Measurements from ENCODE around the gene SENP3. TPM values are rescaled to one million over a fixed set of nuclear protein-coding genes. Genes with fewer than 3 reads are reported as not detected.
"Not testable (repeated sequence)": the region's sequence is repeated elsewhere in the genome, so short reads cannot be mapped to it uniquely, and the experiment has no call there.

SENP3 gene
- total RNA-seq, 1 experiment from 2014 or later, result 113 TPM

- in situ Hi-C loops (cut with HindIII; ENCODE audit: low pct_unique_long_range_greater_than_20kb, low sequenced_read_pairs), result no loop called here
- peak; percentile 69 for DNase-seq (ENCODE audit: low read depth, low spot score)
These were observed 25.1 kb downstream of the SENP3 start for GRCh38 chr17:7586673-7587419.

- no peak for DNase-seq (ENCODE audit: low read depth, low spot score)
- in situ Hi-C loops (cut with HindIII; ENCODE audit: low pct_unique_long_range_greater_than_20kb, low sequenced_read_pairs), result no loop called here
These were observed 25.9 kb downstream of the SENP3 start for GRCh38 chr17:7587420-7588151.

- DNase-seq (ENCODE audit: low read depth, low spot score), result no peak
These were observed 27.0 kb downstream of the SENP3 start for GRCh38 chr17:7588553-7589203.

GRCh38 chr17:7589204-7589868 lies 27.6 kb downstream of the SENP3 start:
- peak; percentile 84 for DNase-seq (ENCODE audit: low read depth, low spot score)
- in situ Hi-C loops (cut with HindIII; ENCODE audit: low pct_unique_long_range_greater_than_20kb, low sequenced_read_pairs), result no loop called here

More at GRCh38 chr17:7588553-7589203, 27.0 kb downstream of the SENP3 start:
- in situ Hi-C loops (cut with HindIII; ENCODE audit: low pct_unique_long_range_greater_than_20kb, low sequenced_read_pairs), result no loop called here

GRCh38 chr17:7589891-7590691 lies 28.4 kb downstream of the SENP3 start, which contains the start of gene SOX15:
Gene SOX15 (minus strand): TSS chr17:7590094. CDS start chr17:7589676, 418 bp downstream.
- in situ Hi-C loops (cut with HindIII; ENCODE audit: low pct_unique_long_range_greater_than_20kb, low sequenced_read_pairs), result no loop called here
- DNase-seq (ENCODE audit: low read depth, low spot score), result no peak

GRCh38 chr17:7590743-7591142 lies 29.0 kb downstream of the SENP3 start:
- DNase-seq (ENCODE audit: low read depth, low spot score), result no peak
- in situ Hi-C loops (cut with HindIII; ENCODE audit: low pct_unique_long_range_greater_than_20kb, low sequenced_read_pairs), result no loop called here

- no peak for DNase-seq (ENCODE audit: low read depth, low spot score)
- in situ Hi-C loops (cut with HindIII; ENCODE audit: low pct_unique_long_range_greater_than_20kb, low sequenced_read_pairs), result no loop called here
These were observed 29.9 kb downstream of the SENP3 start for GRCh38 chr17:7591596-7591995.

GRCh38 chr17:7592422-7593021 lies 30.8 kb downstream of the SENP3 start:
- in situ Hi-C loops (cut with HindIII; ENCODE audit: low pct_unique_long_range_greater_than_20kb, low sequenced_read_pairs), result no loop called here
- no peak for DNase-seq (ENCODE audit: low read depth, low spot score)

GRCh38 chr17:7593296-7593695 lies 31.6 kb downstream of the SENP3 start:
- no peak for DNase-seq (ENCODE audit: low read depth, low spot score)
- in situ Hi-C loops (cut with HindIII; ENCODE audit: low pct_unique_long_range_greater_than_20kb, low sequenced_read_pairs), result no loop called here

GRCh38 chr17:7597561-7597960 lies 35.8 kb downstream of the SENP3 start:
- DNase-seq (ENCODE audit: low read depth, low spot score); in situ Hi-C loops (cut with HindIII; ENCODE audit: low pct_unique_long_range_greater_than_20kb, low sequenced_read_pairs): not testable (repeated sequence)

- in situ Hi-C loops (cut with HindIII; ENCODE audit: low pct_unique_long_range_greater_than_20kb, low sequenced_read_pairs), result no loop called here
- no peak for DNase-seq (ENCODE audit: low read depth, low spot score)
These were observed 44.6 kb downstream of the SENP3 start for GRCh38 chr17:7606280-7606679.

GRCh38 chr17:7610641-7611040 lies 48.9 kb downstream of the SENP3 start:
- in situ Hi-C loops (cut with HindIII; ENCODE audit: low pct_unique_long_range_greater_than_20kb, low sequenced_read_pairs), result no loop called here
- DNase-seq (ENCODE audit: low read depth, low spot score), result no peak

GRCh38 chr17:7611635-7612293 lies 50.0 kb downstream of the SENP3 start:
- DNase-seq (ENCODE audit: low read depth, low spot score), result no peak
- in situ Hi-C loops (cut with HindIII; ENCODE audit: low pct_unique_long_range_greater_than_20kb, low sequenced_read_pairs), result no loop called here

- in situ Hi-C loops (cut with HindIII; ENCODE audit: low pct_unique_long_range_greater_than_20kb, low sequenced_read_pairs), result no loop called here
- no peak for DNase-seq (ENCODE audit: low read depth, low spot score)
These were observed 50.5 kb downstream of the SENP3 start for GRCh38 chr17:7612294-7612640.

- in situ Hi-C loops (cut with HindIII; ENCODE audit: low pct_unique_long_range_greater_than_20kb, low sequenced_read_pairs), result no loop called here
- DNase-seq (ENCODE audit: low read depth, low spot score), result peak; percentile 26
These were observed 52.2 kb downstream of the SENP3 start for GRCh38 chr17:7613769-7614424.
